Adipocyte (in vitro differentiated cells): Measurements from ENCODE around the gene TMEM190.
A peak's percentile ranks its signal among the peaks of the same experiment; 100 is the strongest.

Experiments used
- DNase-seq: peaks from one replicate; pipeline ENCODE4 v3.0.0-alpha.2; 2015; ENCODE audit warnings: low read depth
- H3K27me3 ChIP-seq: replicated peaks from 2 replicates; pipeline ENCODE4 v1.7.0; 2013; ENCODE audit warnings: mild to moderate bottlenecking, low read length, moderate library complexity; ENCODE audit not compliant: control insufficient read depth, insufficient read depth
- H3K36me3 ChIP-seq: 2 replicates; pipeline ENCODE4 v1.7.0; 2013; ENCODE audit warnings: low read length, mild to moderate bottlenecking, moderate library complexity; ENCODE audit not compliant: control insufficient read depth, insufficient read depth, severe bottlenecking
- H3K4me1 ChIP-seq: 2 replicates; pipeline ENCODE4 v1.7.0; 2013; ENCODE audit warnings: mild to moderate bottlenecking, low read length, moderate library complexity; ENCODE audit not compliant: control insufficient read depth, insufficient read depth
- H3K4me3 ChIP-seq: 2 replicates; pipeline ENCODE4 v1.7.0; 2013; ENCODE audit warnings: mild to moderate bottlenecking, low read length, moderate library complexity
- H3K9ac ChIP-seq: 2 replicates; pipeline ENCODE4 v1.7.0; 2013; ENCODE audit warnings: mild to moderate bottlenecking, low read length, moderate library complexity
- H3K9me3 ChIP-seq: 2 replicates; pipeline ENCODE4 v1.7.0; 2013; ENCODE audit warnings: mild to moderate bottlenecking, low read length, moderate library complexity; ENCODE audit not compliant: control insufficient read depth

Gene TMEM190

DNA sequence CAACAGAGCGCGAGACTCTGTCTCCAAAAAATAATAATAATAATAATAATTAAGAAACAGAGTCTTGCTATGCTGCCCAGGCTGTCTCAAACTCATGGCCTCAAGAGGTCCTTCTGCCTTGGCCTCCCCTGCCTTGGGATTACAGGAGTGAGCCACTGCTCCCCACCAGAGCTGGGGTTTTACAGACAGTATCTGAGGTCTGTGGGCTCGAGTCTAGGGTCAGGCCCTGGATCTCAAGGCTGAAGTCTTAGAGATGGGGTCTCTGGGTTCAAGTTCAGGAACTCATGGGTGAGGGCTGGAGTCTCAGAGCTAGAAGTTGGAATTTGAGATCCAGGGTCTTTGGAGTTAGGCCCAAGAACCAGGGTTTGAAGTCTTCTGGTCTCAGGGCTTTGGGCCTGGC, 9.8 kb upstream of the TMEM190 start:
- DNase-seq: no peak
- no peaks in the 10 kb centered on the region for H3K4me1 ChIP-seq
- no peaks in the 10 kb centered on the region for H3K36me3 ChIP-seq
- no peaks in the 10 kb centered on the region for H3K27me3 ChIP-seq
- H3K4me3 ChIP-seq: no peak overlapping the region
- no peaks in the 10 kb centered on the region for H3K9me3 ChIP-seq
- H3K9ac ChIP-seq: no peak overlapping the region

DNA sequence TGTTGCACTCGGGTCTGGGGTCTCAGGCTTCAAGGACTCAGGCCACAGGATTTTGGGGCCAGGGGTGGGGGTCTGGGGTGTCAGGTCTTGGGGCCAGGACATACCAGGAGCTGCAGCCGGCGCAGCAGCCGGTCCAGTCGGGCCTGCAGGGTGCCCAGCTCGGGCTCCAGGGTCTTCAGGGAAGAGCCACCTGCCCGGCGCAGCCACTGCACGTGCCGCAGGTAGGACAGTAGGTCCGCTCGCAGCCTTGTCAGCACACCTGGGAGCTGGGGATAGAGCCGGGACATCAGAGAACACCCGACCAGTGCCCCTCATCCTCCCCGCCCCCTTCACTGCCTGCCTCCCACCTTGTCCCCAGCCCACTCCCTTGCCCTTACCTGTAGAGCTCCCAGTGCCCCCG, 8.5 kb upstream of the TMEM190 start:
- Histone ChIP-seq H3K27me3 (no peaks in the 10 kb centered on the region), H3K4me3 (no peak overlapping the region), H3K36me3 (no peaks in the 10 kb centered on the region), H3K4me1 (no peaks in the 10 kb centered on the region), H3K9me3 (no peaks in the 10 kb centered on the region), H3K9ac (no peak overlapping the region)
- DNase-seq: no peak

DNA sequence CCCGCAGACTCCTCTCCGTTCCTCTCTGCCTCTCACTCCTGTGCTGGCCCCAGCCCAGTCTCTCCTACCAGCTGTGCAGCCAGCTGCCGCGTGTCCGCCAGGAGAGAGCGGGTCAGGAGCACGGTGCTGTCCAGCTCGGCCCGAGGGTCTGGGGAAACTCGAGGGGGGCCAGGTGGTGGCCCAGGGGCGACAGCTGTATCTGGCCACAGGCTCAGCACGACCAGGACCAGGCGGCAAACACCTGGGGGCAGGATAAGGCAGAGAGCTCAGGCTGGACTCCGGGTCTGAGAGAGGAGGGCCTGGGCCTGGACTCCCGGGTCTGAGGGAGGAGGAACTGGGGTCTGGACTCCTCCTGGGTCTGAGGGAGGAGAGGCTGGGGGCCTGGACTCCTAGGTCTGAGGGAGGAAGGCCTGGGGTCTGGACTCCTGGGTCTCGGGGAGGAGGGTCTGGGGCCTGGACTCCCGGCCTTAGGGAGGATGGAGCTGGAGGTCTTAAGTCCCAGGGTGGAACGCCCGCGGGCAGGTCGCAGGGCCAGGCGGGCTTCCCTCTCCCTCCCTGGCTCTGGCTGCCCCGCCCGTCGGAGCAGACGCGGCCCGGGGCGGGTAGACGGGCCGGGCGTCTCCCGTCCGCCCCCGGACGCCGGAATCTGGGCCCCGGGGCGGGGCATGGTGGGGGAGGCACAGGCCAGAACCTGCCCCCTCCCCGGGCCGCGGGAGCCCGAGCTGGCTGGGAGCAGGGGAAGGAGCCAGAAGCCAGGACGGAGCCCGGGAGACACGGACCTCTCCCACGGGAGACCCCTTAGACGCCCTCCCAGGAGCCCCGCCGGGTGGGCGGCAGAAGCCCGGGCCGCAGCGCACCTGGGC, 7.7 kb upstream of the TMEM190 start:
- Histone ChIP-seq H3K4me3 (no peak overlapping the region), H3K27me3 (no peaks in the 10 kb centered on the region), H3K4me1 (peaks cover under 1% of the 10 kb centered on the region), H3K9me3 (no peaks in the 10 kb centered on the region), H3K36me3 (no peaks in the 10 kb centered on the region), H3K9ac (no peak overlapping the region)
- DNase-seq: peak; percentile 86

DNA sequence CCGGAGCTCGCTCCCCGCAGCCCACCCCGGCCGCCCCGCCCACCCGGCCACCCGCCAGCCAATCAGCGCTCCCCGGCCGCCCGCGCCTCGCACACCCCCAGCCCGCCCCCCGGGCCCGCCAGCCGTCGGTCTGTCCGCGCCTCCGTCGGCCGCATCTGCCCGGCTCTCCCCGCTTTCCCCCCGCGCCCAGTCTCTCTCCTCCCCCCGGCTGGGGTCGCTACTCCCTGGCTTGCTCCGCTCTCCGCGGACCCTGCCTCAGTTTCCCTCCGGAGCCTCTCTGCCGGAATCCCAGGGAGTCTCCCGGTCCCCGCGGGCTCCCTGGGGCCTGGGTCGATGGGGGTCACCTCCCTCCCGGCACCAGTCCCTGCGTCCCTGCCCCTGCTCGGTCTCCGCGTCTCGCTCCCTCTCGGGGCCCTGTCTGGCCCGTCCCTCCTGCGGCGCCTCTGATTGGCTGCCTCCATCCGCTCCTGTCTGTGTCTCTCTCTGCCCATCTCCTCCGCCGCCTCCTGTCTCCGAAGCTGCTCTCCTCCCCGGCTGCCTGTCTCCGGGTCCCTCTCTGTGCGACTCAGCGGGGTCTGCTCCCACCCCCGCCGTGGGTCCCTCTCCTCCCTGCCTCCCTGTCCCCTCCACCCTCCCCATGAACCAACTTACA, 6.8 kb upstream of the TMEM190 start:
- Histone ChIP-seq H3K9me3 (no peaks in the 10 kb centered on the region), H3K27me3 (no peaks in the 10 kb centered on the region), H3K9ac (peak overlapping the region; percentile 29), H3K36me3 (no peaks in the 10 kb centered on the region), H3K4me1 (peaks cover 2% of the 10 kb centered on the region), H3K4me3 (peak overlapping the region; percentile 66)
- DNase-seq: peak; percentile 83

DNA sequence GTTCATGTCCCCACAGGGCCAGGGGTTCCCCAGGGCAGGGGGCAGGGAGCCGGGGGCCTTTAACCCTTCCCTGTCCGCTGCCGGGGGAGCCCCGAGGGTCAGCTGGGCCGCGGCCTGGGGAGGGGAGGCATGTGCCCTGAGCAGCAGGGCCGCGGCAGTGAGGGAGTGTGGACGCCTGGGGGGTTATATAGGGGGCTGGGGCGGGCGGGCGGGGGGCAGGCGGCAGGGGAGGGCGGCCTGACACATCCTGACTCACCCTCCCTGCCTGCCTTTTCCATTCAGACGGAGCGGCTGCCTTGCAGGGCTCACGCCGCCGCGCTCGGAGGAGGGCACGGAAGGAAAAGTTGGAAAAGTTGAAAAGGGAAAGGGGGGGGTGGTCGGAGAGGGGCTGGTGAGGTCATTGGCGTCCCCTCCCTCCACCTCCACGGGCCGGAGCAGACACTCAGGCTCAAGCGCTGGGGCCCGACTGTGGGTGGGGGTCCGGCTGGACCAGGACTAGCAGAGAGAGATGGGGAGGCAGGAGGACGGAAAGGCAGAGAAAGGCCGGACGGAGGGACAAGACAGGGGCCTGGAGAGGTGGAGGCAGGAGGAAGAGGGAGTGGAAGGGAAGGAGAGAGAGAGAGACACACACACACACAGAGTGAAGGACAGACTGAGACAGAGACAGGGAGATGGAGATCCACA, 6.2 kb upstream of the TMEM190 start, which contains the start of gene IL11:
IL11 (minus strand) TSS at position 159 of the 684 bp plus-strand sequence; CDS start at position 6, 153 bp downstream.
- peak; percentile 64 for DNase-seq
- Histone ChIP-seq H3K9me3 (no peaks in the 10 kb centered on the region), H3K27me3 (peaks cover 2% of the 10 kb centered on the region), H3K4me3 (peak within 1 kb of the TSS; percentile 66), H3K36me3 (no peaks in the 10 kb centered on the region), H3K9ac (peak within 1 kb of the TSS; percentile 29), H3K4me1 (peaks cover 2% of the 10 kb centered on the region)

DNA sequence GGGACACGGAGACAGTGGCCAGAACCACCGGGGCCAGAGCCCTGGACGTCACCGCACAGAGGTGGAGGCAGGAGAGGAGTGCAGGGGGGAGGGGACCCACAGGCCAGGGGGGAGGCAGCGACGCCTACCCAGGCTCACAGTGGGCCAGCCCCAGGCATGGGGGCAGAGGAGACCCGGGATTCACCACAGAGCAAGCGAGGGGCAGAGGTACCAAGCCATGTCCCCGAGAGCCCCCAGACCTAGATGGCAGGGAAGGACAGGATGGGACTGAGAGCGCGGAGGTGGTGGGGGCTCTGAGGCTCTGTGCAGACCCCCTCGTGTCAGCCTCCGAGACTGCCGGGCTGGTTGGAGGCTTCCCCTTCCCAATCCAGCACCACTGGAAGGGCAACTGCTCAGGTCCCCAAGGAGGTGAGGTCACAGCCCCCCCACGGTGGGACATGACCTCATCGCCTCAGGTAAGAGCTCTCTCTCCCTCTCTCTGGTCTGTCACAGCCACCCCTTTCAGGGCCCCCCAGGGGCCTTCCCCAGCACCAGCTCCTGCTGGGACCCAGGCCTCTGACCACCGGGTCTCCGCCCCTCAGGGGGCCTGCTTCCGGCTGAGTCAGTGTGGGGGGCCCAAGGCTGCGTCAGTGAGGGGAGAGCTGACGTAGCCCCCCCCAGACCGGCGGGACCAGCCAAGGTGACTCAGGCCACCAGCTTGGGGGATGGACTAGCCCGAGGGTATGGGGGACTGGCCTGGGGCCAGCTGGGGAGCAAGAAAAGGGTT, 4.1 kb upstream of the TMEM190 start:
- H3K9ac ChIP-seq: no peak overlapping the region
- H3K9me3 ChIP-seq: no peaks in the 10 kb centered on the region
- peaks cover 14% of the 10 kb centered on the region for H3K27me3 ChIP-seq
- H3K36me3 ChIP-seq: no peaks in the 10 kb centered on the region
- H3K4me3 ChIP-seq: no peak overlapping the region
- peak; percentile 40 for DNase-seq
- H3K4me1 ChIP-seq: peaks cover 2% of the 10 kb centered on the region

DNA sequence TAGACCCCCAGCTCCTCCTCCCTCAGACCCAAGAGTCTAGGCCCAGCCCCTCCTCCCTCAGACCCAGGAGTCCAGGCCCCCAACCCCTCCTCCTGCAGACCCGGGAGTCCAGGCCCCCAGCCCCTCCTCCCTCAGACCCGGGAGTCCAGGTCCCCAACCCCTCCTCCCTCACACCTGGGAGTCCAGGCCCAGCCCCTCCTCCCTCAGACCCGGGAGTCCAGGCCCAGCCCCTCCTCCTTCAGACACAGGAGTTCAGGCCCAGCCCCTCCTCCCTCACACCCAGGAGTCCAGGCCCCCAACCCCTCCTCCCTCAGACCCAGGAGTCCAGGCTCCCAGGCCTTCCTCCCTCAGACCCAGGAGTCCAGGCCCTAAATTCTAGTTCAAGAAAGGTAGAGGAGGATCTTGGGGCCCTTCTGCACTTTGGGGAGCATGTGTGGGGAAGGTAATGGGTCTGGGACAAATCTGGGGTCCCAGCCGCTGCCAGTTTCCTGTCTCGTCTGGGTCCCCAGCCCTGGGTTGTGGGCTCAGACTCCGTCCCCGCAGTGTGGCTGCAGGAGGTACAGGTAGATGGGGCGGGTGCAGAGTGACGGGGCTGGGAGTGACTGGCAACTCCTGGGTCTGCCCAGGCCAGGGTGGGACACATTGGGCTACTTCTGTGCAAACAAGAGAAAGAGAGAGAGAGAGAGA, 3.2 kb upstream of the TMEM190 start:
- Histone ChIP-seq H3K27me3 (peaks cover 14% of the 10 kb centered on the region), H3K9ac (no peak overlapping the region), H3K9me3 (no peaks in the 10 kb centered on the region), H3K4me1 (peaks cover 2% of the 10 kb centered on the region), H3K4me3 (no peak overlapping the region), H3K36me3 (no peaks in the 10 kb centered on the region)
- no peak for DNase-seq

DNA sequence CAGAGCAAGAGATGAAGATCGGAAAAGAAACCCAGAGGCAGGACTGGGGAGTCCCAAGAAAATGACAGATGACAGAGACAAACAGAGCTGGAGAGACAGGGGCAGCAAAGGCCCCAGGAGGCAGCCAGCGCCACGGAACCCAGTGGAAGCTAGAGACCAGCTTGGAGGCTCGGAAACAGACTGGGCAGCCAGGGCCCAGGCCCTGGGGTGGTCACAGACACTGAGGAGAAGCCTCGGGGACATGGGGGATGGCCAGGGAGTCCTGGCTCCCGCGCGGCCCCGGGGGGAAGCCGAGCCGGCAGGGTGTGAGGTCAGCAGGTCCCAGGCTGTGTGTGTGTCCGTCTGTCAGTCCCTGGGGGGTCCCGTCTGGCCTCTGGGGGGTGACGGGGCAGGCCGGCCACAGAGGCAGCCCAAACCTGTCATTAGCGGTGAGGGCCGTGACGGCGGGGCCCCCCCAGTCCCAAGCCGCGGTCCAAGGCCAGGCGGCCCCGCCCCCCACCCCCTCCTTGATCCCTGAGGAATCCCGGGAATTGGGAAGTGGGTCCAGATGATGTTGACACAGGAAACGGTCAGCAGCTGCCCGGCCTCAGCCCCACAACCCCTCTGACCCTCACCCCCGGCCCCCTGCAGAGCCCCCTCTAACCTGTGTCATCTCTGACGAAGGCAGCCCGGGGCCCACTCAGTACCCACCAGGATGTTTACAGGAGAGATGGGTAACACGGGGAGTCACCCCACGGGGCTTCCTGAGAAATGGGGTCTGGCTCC, 2.5 kb upstream of the TMEM190 start:
- Histone ChIP-seq H3K36me3 (no peaks in the 10 kb centered on the region), H3K4me3 (no peak overlapping the region), H3K4me1 (peaks cover 2% of the 10 kb centered on the region), H3K9ac (no peak overlapping the region), H3K9me3 (no peaks in the 10 kb centered on the region), H3K27me3 (peaks cover 14% of the 10 kb centered on the region)
- DNase-seq: peak; percentile 36

DNA sequence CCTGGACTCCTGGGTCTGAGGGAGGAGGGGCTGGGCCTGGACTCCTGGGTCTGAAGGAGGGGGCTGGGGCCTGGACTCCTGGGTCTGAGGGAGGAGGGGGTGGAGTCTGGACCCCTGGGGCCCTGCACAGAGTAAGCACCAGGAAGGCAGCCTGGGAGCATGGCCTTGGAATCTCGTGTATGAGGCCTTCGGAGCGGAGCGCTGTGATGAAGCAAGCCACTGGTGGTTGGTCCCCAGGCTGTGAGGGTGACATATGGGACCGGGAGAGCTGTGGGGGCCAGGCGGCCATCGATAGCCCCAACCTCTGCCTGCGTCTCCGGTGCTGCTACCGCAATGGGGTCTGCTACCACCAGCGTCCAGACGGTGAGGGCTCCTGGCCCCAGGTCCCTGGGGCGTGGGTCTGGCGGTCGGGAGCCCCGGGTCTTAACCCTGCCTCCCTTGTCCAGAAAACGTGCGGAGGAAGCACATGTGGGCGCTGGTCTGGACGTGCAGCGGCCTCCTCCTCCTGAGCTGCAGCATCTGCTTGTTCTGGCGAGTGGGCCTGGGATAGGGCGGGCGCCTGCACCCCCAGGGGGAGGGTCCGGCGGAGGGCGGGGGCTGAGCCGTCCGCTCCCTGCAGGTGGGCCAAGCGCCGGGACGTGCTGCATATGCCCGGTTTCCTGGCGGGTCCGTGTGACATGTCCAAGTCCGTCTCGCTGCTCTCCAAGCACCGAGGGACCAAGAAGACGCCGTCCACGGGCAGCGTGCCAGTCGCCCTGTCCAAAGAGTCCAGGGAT, 918 bp downstream of the TMEM190 start:
- H3K4me1 ChIP-seq: peaks cover 2% of the 10 kb centered on the region
- DNase-seq: no peak
- H3K36me3 ChIP-seq: no peaks in the 10 kb centered on the region
- no peak overlapping the region for H3K9ac ChIP-seq
- peaks cover 14% of the 10 kb centered on the region for H3K27me3 ChIP-seq
- no peaks in the 10 kb centered on the region for H3K9me3 ChIP-seq
- no peak overlapping the region for H3K4me3 ChIP-seq
